Measurements from ENCODE around the gene SYCP1.
"Not testable (repeated sequence)": the region's sequence is repeated elsewhere in the genome, so short reads cannot be mapped to it uniquely, and the experiment has no call there.

SYCP1 gene

GRCh38 chr1:114854693-114855320 lies at the start of gene SYCP1:
Gene SYCP1, plus strand, starts transcription at chr1:114854863. Its CDS starts 602 bp downstream, at chr1:114855465.
- in situ Hi-C loops (cut with HindIII; ENCODE audit: low sequenced_read_pairs), result no loop called here

GRCh38 chr1:114819869-114820268 lies 34.8 kb upstream of the SYCP1 start:
- in situ Hi-C loops (cut with HindIII; ENCODE audit: low sequenced_read_pairs), result no loop called here

- in situ Hi-C loops (cut with HindIII; ENCODE audit: low sequenced_read_pairs), result no loop called here
Measured at GRCh38 chr1:114820392-114820791, 34.3 kb upstream of the SYCP1 start.

- in situ Hi-C loops (cut with HindIII; ENCODE audit: low sequenced_read_pairs), result no loop called here
Measured at GRCh38 chr1:114821978-114822377, 32.7 kb upstream of the SYCP1 start.

GRCh38 chr1:114828251-114828650 lies 26.4 kb upstream of the SYCP1 start:
- in situ Hi-C loops (cut with HindIII; ENCODE audit: low sequenced_read_pairs), result no loop called here

GRCh38 chr1:114830075-114830474 lies 24.6 kb upstream of the SYCP1 start:
- in situ Hi-C loops (cut with HindIII; ENCODE audit: low sequenced_read_pairs), result not testable (repeated sequence)

GRCh38 chr1:114831276-114831994 lies 23.2 kb upstream of the SYCP1 start:
- in situ Hi-C loops (cut with HindIII; ENCODE audit: low sequenced_read_pairs), result no loop called here

GRCh38 chr1:114832057-114832456 lies 22.6 kb upstream of the SYCP1 start:
- in situ Hi-C loops (cut with HindIII; ENCODE audit: low sequenced_read_pairs), result no loop called here

- in situ Hi-C loops (cut with HindIII; ENCODE audit: low sequenced_read_pairs), result no loop called here
Measured at GRCh38 chr1:114833421-114833820, 21.2 kb upstream of the SYCP1 start.

GRCh38 chr1:114844270-114844669 lies 10.4 kb upstream of the SYCP1 start:
- in situ Hi-C loops (cut with HindIII; ENCODE audit: low sequenced_read_pairs), result no loop called here

GRCh38 chr1:114853584-114853983 lies 1.1 kb upstream of the SYCP1 start:
- in situ Hi-C loops (cut with HindIII; ENCODE audit: low sequenced_read_pairs), result no loop called here

GRCh38 chr1:114861384-114861783 lies 6.7 kb downstream of the SYCP1 start:
- in situ Hi-C loops (cut with HindIII; ENCODE audit: low sequenced_read_pairs), result no loop called here

GRCh38 chr1:114892194-114892918 lies 37.7 kb downstream of the SYCP1 start:
- in situ Hi-C loops (cut with HindIII; ENCODE audit: low sequenced_read_pairs), result no loop called here

- in situ Hi-C loops (cut with HindIII; ENCODE audit: low sequenced_read_pairs), result no loop called here
Measured at GRCh38 chr1:114896795-114897194, 42.1 kb downstream of the SYCP1 start.

GRCh38 chr1:114901814-114902213 lies 47.2 kb downstream of the SYCP1 start:
- in situ Hi-C loops (cut with HindIII; ENCODE audit: low sequenced_read_pairs), result no loop called here

- in situ Hi-C loops (cut with HindIII; ENCODE audit: low sequenced_read_pairs), result no loop called here
Measured at GRCh38 chr1:114902343-114902742, 47.7 kb downstream of the SYCP1 start.

GRCh38 chr1:114903480-114903879 lies 48.8 kb downstream of the SYCP1 start:
- in situ Hi-C loops (cut with HindIII; ENCODE audit: low sequenced_read_pairs), result no loop called here

- in situ Hi-C loops (cut with HindIII; ENCODE audit: low sequenced_read_pairs), result not testable (repeated sequence)
Measured at GRCh38 chr1:114915720-114916119, 61.1 kb downstream of the SYCP1 start.

GRCh38 chr1:114926607-114927006 lies 71.9 kb downstream of the SYCP1 start:
- in situ Hi-C loops (cut with HindIII; ENCODE audit: low sequenced_read_pairs), result no loop called here

- in situ Hi-C loops (cut with HindIII; ENCODE audit: low sequenced_read_pairs), result no loop called here
Measured at GRCh38 chr1:114927401-114927800, 72.7 kb downstream of the SYCP1 start.

GRCh38 chr1:114956570-114956969 lies 101.9 kb downstream of the SYCP1 start:
- in situ Hi-C loops (cut with HindIII; ENCODE audit: low sequenced_read_pairs), result no loop called here

GRCh38 chr1:114959423-114959822 lies 104.8 kb downstream of the SYCP1 start:
- in situ Hi-C loops (cut with HindIII; ENCODE audit: low sequenced_read_pairs), result no loop called here

Data from endothelial cell of hepatic sinusoid (primary cell).